GM23338 (cell line): ENCODE data around the gene KIF5A.

ENCODE experiments used
- EZH2phosphoT487 ChIP-seq: fragments of 200-600 bp; sonication (generic); IDR thresholded peaks from one replicate; pipeline ENCODE4 v1.8.1; 2018; ENCODE audit warnings: antibody characterized with exemption; ENCODE audit not compliant: unreplicated experiment
- REST ChIP-seq: IDR thresholded peaks from one replicate; pipeline ENCODE4 v1.6.1; 2018; ENCODE audit warnings: antibody characterized with exemption; ENCODE audit not compliant: unreplicated experiment

GRCh38 chr12:57632073-57632957 is 82.5 kb downstream of the KIF5A start:
- TF ChIP-seq REST (no peak), EZH2phosphoT487 (peak; percentile 30)
